HG03025 (cell line): ENCODE measurements around the gene VIT.
"Not testable (repeated sequence)": the region's sequence is repeated elsewhere in the genome, so short reads cannot be mapped to it uniquely, and the experiment has no call there.

Experiments
- ATAC-seq: cut with Tn5 transposase; IDR thresholded peaks from one replicate; pipeline ENCODE4 v1.9.1; 2021; ENCODE audit warnings: mild to moderate bottlenecking, moderate library complexity; ENCODE audit not compliant: unreplicated experiment, low FRiP score

Gene VIT

GRCh38 chr2:36797324-36798070 is 101.0 kb downstream of the VIT start:
- no peak for ATAC-seq

- ATAC-seq = no peak
Measured at GRCh38 chr2:36798724-36799123, 102.2 kb downstream of the VIT start.

GRCh38 chr2:36800381-36800780 is 103.9 kb downstream of the VIT start:
- no peak for ATAC-seq

GRCh38 chr2:36801088-36801487 is 104.6 kb downstream of the VIT start:
- ATAC-seq = no peak

GRCh38 chr2:36802952-36803351 is 106.4 kb downstream of the VIT start:
- no peak for ATAC-seq

GRCh38 chr2:36805635-36806224 is 109.2 kb downstream of the VIT start:
- ATAC-seq = no peak

- ATAC-seq = no peak
Measured at GRCh38 chr2:36807223-36807886, 110.8 kb downstream of the VIT start.

GRCh38 chr2:36808386-36809068 is 112.0 kb downstream of the VIT start:
- no peak for ATAC-seq

DNA sequence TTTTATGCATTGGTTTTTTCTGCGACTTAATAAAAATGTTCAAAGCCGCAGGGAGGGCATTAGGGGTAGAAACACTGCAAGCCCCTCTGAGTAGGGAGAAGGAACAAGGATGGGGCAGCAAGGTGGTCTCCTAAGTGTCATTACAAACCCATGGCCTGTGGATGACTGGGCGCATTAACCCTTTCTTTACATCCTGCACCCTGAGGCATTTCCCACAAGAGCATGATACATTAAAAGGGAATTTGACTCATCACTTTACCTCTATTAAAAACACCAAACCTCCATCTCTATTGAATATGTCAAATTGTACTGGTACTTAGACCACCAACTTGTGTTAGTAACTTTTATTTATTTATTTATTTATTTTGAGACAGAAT is 112.5 kb downstream of the VIT start:
- ATAC-seq = no peak

GRCh38 chr2:36811071-36811470 is 114.6 kb downstream of the VIT start:
- no peak for ATAC-seq

DNA sequence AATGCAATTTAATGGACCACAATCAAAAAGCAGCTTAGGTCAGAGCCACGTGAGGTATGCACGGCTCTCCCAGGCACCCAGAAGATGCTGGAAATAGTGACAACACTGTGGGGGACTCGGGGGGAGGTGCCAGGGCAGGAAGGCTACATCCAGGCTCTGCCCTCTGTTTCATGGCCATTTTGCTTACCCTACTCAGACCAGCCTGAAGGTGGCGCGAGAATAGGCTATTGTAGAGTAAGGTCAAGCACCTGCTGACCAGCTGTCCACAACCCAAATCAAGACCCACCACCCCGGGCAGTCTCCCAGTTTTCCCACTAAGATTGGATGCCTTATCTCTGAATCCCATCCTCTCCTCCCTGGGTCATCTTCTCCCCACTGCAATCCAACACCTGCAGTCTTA is 115.7 kb downstream of the VIT start:
- no peak for ATAC-seq

GRCh38 chr2:36818542-36818941 is 122.0 kb downstream of the VIT start:
- no peak for ATAC-seq

DNA sequence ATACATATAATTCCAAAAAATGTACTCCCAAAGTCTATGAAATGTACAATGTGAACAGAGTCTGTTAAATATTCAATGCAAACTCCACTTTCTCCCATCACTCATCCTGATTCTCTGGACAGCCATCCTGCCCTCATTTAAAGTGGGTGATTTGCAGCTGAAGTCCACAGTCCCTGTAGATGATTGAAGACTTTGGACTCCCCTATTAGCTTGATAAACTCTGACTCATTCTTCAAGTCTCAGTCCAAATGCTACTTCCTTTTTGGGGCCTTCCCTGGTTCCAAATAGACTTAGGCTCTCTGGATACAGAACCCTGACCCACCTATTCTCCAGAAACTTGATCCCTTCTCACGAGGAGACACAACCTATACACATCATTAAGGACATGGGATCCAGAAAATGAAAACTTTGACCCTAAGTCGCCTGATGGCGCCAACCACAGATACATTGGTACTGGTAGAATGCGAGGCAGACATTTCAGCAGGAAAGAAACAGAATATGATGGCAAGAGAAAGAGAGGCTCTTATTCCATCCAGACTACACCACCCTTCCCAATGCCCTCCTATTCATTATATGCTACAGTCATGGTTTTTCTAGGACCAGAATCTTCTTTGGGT is 122.7 kb downstream of the VIT start:
- no peak for ATAC-seq

DNA sequence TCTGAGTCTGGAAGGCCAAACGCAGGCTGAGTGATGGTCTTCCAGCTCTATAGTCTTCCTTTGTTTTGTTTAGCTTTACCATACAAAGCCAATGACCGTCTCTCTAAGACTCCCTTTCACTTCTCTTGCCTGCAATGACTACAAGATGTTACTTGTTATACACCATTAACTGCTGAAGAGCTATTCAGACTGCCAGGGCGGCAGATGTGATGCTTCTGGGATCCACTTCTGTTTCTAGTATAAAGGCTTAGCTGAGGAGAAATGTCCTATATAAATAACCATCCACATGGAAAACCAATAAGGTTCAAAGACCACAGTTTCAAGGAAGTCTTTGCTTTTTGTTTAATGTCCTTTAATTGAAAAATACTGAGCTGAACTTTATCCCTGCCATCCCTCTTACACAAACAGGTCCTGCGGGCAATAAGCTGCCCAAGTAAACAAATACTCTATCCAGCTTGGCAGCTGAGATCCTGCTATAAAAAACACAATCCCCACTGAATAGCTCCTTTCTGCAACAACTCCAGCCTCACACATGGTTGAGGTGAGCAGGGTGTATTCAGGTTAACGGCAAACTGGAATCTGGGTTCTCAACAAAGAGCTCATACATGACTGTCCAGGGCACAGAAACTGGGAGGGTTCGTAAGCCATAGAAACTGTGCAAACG is 124.6 kb downstream of the VIT start:
- ATAC-seq = no peak

DNA sequence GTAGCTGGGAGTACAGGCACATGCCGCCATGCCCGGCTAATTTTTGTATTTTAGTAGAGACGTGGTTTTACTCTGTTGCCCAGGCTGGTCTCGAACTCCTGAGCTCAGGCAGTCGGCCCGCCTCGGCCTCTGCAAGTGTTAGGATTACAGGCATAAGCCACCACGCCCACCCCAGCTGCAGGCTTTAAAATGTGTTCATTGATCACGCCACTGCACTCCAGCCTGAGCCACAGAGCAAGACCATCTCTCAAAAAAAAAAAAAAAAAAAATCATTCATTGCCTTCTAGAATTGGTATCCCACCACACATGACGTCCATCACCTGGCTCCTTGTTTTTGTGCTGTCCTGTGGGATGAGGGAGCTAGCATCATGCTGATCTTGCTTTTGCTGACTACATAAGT is 127.4 kb downstream of the VIT start:
- ATAC-seq = no peak

DNA sequence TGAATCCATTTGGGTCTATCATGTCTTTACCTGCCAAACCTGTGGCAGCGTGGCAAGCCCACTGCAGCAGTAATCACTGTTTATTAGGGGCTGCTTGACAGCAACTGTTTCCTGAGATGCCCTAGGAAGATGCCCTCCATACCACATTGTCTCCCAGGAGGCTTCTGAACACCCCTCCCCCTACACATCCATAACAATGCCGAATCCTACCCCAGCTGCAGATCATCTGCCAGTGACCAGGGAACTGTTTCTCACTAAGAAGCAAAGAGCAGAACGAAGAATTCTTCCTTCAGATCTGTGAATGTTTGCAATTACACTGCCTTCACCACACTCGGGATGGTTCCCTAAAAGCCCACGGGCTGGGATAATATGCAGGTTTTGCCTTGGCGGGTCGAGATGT is 127.8 kb downstream of the VIT start:
- no peak for ATAC-seq

GRCh38 chr2:36824683-36825082 is 128.2 kb downstream of the VIT start:
- not testable (repeated sequence) for ATAC-seq

DNA sequence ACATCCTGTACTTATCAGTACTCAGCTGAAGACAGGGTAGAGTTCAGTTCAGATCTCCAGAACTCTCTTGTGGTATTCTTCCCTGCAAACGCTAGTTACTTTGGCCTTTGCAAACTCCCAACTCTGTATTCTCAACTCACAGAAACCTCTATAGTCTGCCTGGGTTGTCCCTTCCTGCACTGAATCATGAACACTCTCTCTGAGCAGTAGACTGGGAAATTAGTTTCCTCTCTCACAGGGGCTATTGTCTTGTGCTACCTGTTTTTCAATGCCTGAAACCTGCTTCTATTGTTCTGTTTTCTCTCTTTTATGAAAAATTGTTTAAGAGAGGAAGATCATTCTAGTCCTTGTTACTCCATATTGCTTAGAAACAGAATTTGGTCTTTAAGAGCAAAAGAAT is 134.7 kb downstream of the VIT start:
- no peak for ATAC-seq

DNA sequence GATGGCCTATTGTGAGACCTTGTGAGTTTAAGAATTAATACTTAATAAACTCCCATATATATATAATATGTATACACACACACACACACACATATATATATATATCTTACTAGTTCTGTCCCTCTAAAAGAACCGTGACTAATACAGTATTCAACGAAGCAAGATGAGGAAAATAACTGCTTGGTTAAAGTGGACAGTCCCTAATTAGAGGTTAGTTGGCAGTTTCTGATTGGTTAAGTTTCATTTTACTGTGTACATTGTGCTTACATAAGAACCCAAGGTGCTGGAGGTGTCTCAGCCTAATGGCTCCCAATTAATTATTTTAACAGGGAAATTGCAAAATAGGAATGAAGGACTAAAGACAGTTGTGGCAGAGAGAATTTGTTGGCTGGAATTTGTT is 137.7 kb downstream of the VIT start:
- no peak for ATAC-seq

DNA sequence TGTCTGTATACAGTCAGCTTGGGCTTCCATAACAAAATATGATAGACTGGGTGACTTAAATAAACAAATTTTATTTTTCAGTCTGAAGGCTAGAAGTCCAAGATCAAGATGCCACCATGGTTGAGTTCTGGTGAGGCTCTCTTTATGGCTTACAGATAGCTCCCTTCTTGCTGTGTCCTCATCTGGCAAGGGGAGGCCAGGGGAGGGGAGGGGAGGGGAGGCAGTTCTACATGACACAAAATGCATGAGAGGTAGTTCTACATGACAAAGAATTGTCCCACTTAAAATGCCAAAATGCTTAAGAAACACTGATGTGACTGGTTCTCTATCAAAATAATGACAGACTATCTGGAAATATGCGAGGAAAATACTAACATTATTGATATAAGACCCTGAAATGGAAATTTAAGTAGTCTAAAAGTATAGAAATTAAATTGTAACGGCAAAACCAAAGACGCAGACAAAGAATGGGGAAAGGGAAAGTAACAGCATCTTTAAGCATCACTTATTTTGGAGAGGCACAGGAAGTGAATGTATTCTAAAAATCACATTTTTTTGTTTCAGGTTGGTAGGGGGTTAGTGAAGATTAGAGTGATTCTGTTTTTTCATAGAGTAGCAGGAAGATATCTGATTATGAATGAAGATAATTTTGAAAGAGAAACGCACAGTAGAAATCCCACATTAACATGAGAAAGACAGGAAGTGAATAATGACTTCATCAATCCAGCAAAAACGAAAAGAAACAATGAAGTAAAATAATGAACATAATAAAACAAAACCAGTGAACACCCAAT is 138.4 kb downstream of the VIT start:
- ATAC-seq = no peak
